Activated T-cell treated with anti-CD3 and anti-CD28 coated beads for 4 hours (primary cell): Measurements from ENCODE around the gene INO80D.
"Not testable (repeated sequence)": the region's sequence is repeated elsewhere in the genome, so short reads cannot be mapped to it uniquely, and the experiment has no call there.

ENCODE experiments used
- DNase-seq: peaks from one replicate; pipeline ENCODE4 v3.0.0-alpha.2; 2020

INO80D gene

GRCh38 chr2:206082298-206082843 lies 3.6 kb downstream of the INO80D start:
- DNase-seq = no peak

GRCh38 chr2:206080927-206081326 lies 5.0 kb downstream of the INO80D start:
- no peak for DNase-seq

GRCh38 chr2:206079699-206080465 lies 6.1 kb downstream of the INO80D start:
- no peak for DNase-seq

- not testable (repeated sequence) for DNase-seq
Observed at GRCh38 chr2:206077879-206078278, 8.1 kb downstream of the INO80D start.

- no peak for DNase-seq
Observed at GRCh38 chr2:206075113-206075512, 10.9 kb downstream of the INO80D start.

GRCh38 chr2:206071807-206072206 lies 14.2 kb downstream of the INO80D start:
- no peak for DNase-seq

- no peak for DNase-seq
Observed at GRCh38 chr2:206069417-206069816, 16.6 kb downstream of the INO80D start.

GRCh38 chr2:206068207-206068606 lies 17.8 kb downstream of the INO80D start:
- no peak for DNase-seq

GRCh38 chr2:206064077-206064476 lies 21.9 kb downstream of the INO80D start:
- DNase-seq = no peak

GRCh38 chr2:206063635-206064034 lies 22.3 kb downstream of the INO80D start:
- DNase-seq = no peak

GRCh38 chr2:206062724-206063123 lies 23.2 kb downstream of the INO80D start:
- DNase-seq = no peak

GRCh38 chr2:206056286-206056685 lies 29.7 kb downstream of the INO80D start:
- no peak for DNase-seq

- no peak for DNase-seq
Observed at GRCh38 chr2:206054952-206055351, 31.0 kb downstream of the INO80D start.

GRCh38 chr2:206051912-206052311 lies 34.1 kb downstream of the INO80D start:
- no peak for DNase-seq

GRCh38 chr2:206049392-206049791 lies 36.6 kb downstream of the INO80D start:
- no peak for DNase-seq

GRCh38 chr2:206045251-206045650 lies 40.7 kb downstream of the INO80D start:
- DNase-seq = no peak

- DNase-seq = no peak
Observed at GRCh38 chr2:206040525-206040924, 45.4 kb downstream of the INO80D start.

- DNase-seq = not testable (repeated sequence)
Observed at GRCh38 chr2:206035393-206035792, 50.6 kb downstream of the INO80D start.

- DNase-seq = not testable (repeated sequence)
Observed at GRCh38 chr2:206033452-206033851, 52.5 kb downstream of the INO80D start.

- no peak for DNase-seq
Observed at GRCh38 chr2:206031950-206032567, 53.9 kb downstream of the INO80D start.

- DNase-seq = no peak
Observed at GRCh38 chr2:206031162-206031784, 54.7 kb downstream of the INO80D start.

- no peak for DNase-seq
Observed at GRCh38 chr2:206028101-206028500, 57.9 kb downstream of the INO80D start.

- DNase-seq = no peak
Observed at GRCh38 chr2:206023183-206023582, 62.8 kb downstream of the INO80D start.

GRCh38 chr2:206020171-206020570 lies 65.8 kb downstream of the INO80D start:
- no peak for DNase-seq
